Measurements from ENCODE around the gene EIF3D.
"Not testable (repeated sequence)": the region's sequence is repeated elsewhere in the genome, so short reads cannot be mapped to it uniquely, and the experiment has no call there.

Gene EIF3D

GRCh38 chr22:36548606-36549005 is 19.6 kb upstream of the EIF3D start:
- FAIRE-seq = no peak
- DNase-seq (ENCODE audit: insufficient read length) = no peak
- no peak for TF ChIP-seq POLR2AphosphoS5 (IDR thresholded peaks at IDR 0.05; ENCODE audit: low read depth, low read length)
- no peak for TF ChIP-seq POLR2A (IDR thresholded peaks at IDR 0.05; ENCODE audit: low read depth, low read length)
- no peak for TF ChIP-seq TAF1 (IDR thresholded peaks at IDR 0.05; ENCODE audit: borderline replicate concordance, low read depth, low read length)

- TF ChIP-seq POLR2AphosphoS5 (IDR thresholded peaks at IDR 0.05; ENCODE audit: low read depth, low read length) (no peak), TAF1 (IDR thresholded peaks at IDR 0.05; ENCODE audit: borderline replicate concordance, low read depth, low read length) (no peak)
- FAIRE-seq (no peak), DNase-seq (ENCODE audit: insufficient read length) (no peak)
These were observed 18.0 kb upstream of the EIF3D start for GRCh38 chr22:36546932-36547331.

- DNase-seq (ENCODE audit: insufficient read length) (no peak), FAIRE-seq (peak; percentile 62)
- TF ChIP-seq POLR2A (IDR thresholded peaks at IDR 0.05; ENCODE audit: low read depth, low read length) = no peak
- TF ChIP-seq TAF1 (IDR thresholded peaks at IDR 0.05; ENCODE audit: borderline replicate concordance, low read depth, low read length) = no peak
- TF ChIP-seq POLR2AphosphoS5 (IDR thresholded peaks at IDR 0.05; ENCODE audit: low read depth, low read length) = no peak
These were observed 17.3 kb upstream of the EIF3D start for GRCh38 chr22:36546092-36546804.

DNA sequence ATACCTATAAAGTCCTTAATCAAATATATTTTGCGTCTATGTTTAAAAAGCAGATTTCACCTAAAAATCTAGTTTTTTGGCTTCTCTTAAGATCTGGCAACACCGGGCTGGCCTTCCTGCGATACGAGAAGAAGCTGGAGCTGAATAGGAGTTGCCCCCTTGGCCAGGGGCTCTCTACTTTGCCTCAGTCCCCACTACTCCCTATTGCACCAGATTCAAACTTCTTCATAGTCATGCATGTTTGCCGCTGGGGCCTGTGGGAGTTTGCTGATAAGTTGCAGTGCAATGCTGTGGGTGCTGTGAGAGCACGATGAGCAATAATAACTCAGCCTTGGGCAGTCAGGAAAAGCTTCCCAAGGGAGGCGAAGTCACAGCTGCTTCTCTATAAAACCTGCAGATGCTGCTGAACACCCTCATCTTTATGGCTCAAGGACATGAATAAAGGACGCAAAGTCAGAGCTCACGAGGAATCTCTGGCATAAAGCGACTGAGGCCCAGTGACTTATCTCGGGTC is 15.2 kb upstream of the EIF3D start:
- FAIRE-seq (no peak), DNase-seq (ENCODE audit: insufficient read length) (no peak)
- TF ChIP-seq POLR2A (IDR thresholded peaks at IDR 0.05; ENCODE audit: low read depth, low read length) (no peak), TAF1 (IDR thresholded peaks at IDR 0.05; ENCODE audit: borderline replicate concordance, low read depth, low read length) (no peak), POLR2AphosphoS5 (IDR thresholded peaks at IDR 0.05; ENCODE audit: low read depth, low read length) (no peak)

DNA sequence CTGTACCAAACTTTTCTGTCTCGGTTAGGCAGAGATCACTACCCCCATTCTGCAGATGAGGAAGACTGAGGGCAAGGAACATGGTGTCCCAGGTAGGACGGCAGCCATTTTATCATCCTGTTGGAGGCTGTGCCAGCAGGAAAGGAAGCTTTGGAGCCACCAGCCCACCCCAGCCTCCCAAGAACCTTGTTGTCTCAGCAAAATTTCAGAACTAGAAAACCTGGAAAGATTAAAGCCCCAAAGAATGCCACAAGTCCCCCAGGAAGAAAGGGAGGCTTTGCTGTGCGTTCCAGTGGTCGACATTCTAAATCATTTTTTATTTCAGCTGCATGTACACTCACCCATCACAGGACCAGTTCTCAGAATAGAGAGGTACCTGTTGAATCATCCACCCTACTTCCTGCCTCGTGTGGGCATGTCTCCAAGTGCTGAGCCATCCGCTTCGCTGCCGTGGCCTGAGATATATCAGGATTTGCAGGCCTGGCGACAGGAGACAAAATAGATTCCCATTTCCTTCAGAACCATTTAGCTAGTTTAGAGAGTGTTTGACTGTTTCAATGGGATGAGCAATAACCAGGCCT is 13.0 kb upstream of the EIF3D start:
- TF ChIP-seq POLR2AphosphoS5 (IDR thresholded peaks at IDR 0.05; ENCODE audit: low read depth, low read length) (no peak), TAF1 (IDR thresholded peaks at IDR 0.05; ENCODE audit: borderline replicate concordance, low read depth, low read length) (no peak), POLR2A (IDR thresholded peaks at IDR 0.05; ENCODE audit: low read depth, low read length) (no peak)
- DNase-seq (ENCODE audit: insufficient read length) (no peak), FAIRE-seq (no peak)

- no peak for FAIRE-seq
These were observed 12.1 kb upstream of the EIF3D start for GRCh38 chr22:36540867-36541642.

GRCh38 chr22:36538529-36538928 is 9.6 kb upstream of the EIF3D start:
- FAIRE-seq (no peak), DNase-seq (ENCODE audit: insufficient read length) (no peak)
- TF ChIP-seq POLR2A (IDR thresholded peaks at IDR 0.05; ENCODE audit: low read depth, low read length) (no peak), TAF1 (IDR thresholded peaks at IDR 0.05; ENCODE audit: borderline replicate concordance, low read depth, low read length) (no peak), POLR2AphosphoS5 (IDR thresholded peaks at IDR 0.05; ENCODE audit: low read depth, low read length) (no peak)

More at GRCh38 chr22:36540867-36541642, 12.1 kb upstream of the EIF3D start:
- no peak for DNase-seq (ENCODE audit: insufficient read length)
- TF ChIP-seq POLR2A (IDR thresholded peaks at IDR 0.05; ENCODE audit: low read depth, low read length) (no peak), POLR2AphosphoS5 (IDR thresholded peaks at IDR 0.05; ENCODE audit: low read depth, low read length) (no peak), TAF1 (IDR thresholded peaks at IDR 0.05; ENCODE audit: borderline replicate concordance, low read depth, low read length) (no peak)

DNA sequence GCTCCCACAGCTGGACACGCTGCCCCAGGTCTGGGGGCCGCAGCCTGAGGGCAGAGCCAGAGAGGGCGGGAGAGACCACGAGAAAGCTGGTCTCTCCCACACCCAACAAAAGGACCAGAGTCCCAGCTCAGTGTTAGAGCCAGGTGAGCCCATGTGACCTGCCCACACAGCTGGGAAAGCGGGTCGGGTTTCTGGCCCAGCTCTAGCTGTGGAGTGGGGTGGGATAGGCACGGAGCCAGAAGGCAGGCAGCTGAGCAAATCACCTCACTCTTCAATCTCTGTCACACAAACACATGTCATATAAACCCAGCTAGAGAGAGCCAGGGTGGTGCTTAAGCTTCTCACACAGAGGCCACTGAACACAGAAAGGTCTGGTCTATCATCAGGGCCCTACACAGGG is 7.8 kb upstream of the EIF3D start:
- DNase-seq (ENCODE audit: insufficient read length) (no peak), FAIRE-seq (no peak)
- TF ChIP-seq TAF1 (IDR thresholded peaks at IDR 0.05; ENCODE audit: borderline replicate concordance, low read depth, low read length) (no peak), POLR2AphosphoS5 (IDR thresholded peaks at IDR 0.05; ENCODE audit: low read depth, low read length) (no peak), POLR2A (IDR thresholded peaks at IDR 0.05; ENCODE audit: low read depth, low read length) (no peak)

- not testable (repeated sequence) for DNase-seq (ENCODE audit: insufficient read length); FAIRE-seq
These were observed 4.4 kb upstream of the EIF3D start for GRCh38 chr22:36533320-36533719.

- FAIRE-seq (no peak), DNase-seq (ENCODE audit: insufficient read length) (no peak)
- no peak for TF ChIP-seq TAF1 (IDR thresholded peaks at IDR 0.05; ENCODE audit: borderline replicate concordance, low read depth, low read length)
- TF ChIP-seq POLR2AphosphoS5 (IDR thresholded peaks at IDR 0.05; ENCODE audit: low read depth, low read length) = no peak
- no peak for TF ChIP-seq POLR2A (IDR thresholded peaks at IDR 0.05; ENCODE audit: low read depth, low read length)
These were observed 3.5 kb upstream of the EIF3D start for GRCh38 chr22:36532466-36532865.

DNA sequence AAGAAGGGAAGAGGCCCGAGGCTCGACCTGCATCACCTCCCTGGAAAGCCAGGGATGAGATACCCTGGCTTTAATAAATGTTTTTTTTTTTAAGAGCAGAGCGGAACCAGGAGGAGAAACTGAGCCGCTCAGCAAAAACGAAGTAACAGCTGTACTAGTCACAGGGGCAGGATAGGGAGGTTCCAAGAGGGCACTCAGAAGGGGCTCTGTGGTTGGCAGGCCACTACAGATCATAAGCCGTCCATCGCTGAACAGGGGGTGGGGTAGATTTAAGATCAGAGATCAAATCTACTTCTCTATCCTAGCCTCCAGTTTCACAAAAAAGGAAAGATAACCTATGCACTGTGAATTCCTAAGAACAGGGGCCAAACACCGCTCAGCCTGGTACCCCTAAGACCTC is 625 bp downstream of the EIF3D start:
- FAIRE-seq = no peak

GRCh38 chr22:36522662-36523061 is 6.3 kb downstream of the EIF3D start:
- DNase-seq (ENCODE audit: insufficient read length) (no peak), FAIRE-seq (no peak)
- TF ChIP-seq TAF1 (IDR thresholded peaks at IDR 0.05; ENCODE audit: borderline replicate concordance, low read depth, low read length) (no peak), POLR2A (IDR thresholded peaks at IDR 0.05; ENCODE audit: low read depth, low read length) (no peak), POLR2AphosphoS5 (IDR thresholded peaks at IDR 0.05; ENCODE audit: low read depth, low read length) (no peak)

More for the DNA sequence above, 625 bp downstream of the EIF3D start:
- TF ChIP-seq POLR2A (IDR thresholded peaks at IDR 0.05; ENCODE audit: low read depth, low read length) = no peak
- DNase-seq (ENCODE audit: insufficient read length) = no peak

Data from GM12892 (cell line).